Embryonic facial prominence (tissue), 1 donor: ENCODE measurements around the gene SMIM41.

Source experiments
- DNase-seq: peaks from one replicate; pipeline ENCODE4 v3.0.0-alpha.2; 2016; ENCODE audit errors: extremely low spot score

Gene SMIM41

GRCh38 chr12:52122540-52122871, 43.0 kb downstream of the SMIM41 start:
- no peak for DNase-seq

GRCh38 chr12:52122904-52123303, 43.4 kb downstream of the SMIM41 start:
- no peak for DNase-seq

GRCh38 chr12:52123487-52124186, 44.1 kb downstream of the SMIM41 start:
- no peak for DNase-seq

GRCh38 chr12:52125476-52125900, 46.0 kb downstream of the SMIM41 start:
- DNase-seq: no peak

- no peak for DNase-seq
These were observed 46.6 kb downstream of the SMIM41 start for GRCh38 chr12:52126050-52126604.

GRCh38 chr12:52126605-52127578, 47.4 kb downstream of the SMIM41 start:
- DNase-seq: no peak

- DNase-seq: no peak
These were observed 48.4 kb downstream of the SMIM41 start for GRCh38 chr12:52127683-52128450.

- no peak for DNase-seq
These were observed 51.2 kb downstream of the SMIM41 start for GRCh38 chr12:52130711-52131110.

GRCh38 chr12:52132754-52133161, 53.3 kb downstream of the SMIM41 start:
- DNase-seq: no peak

GRCh38 chr12:52137746-52138145, 58.2 kb downstream of the SMIM41 start:
- no peak for DNase-seq

- peak; percentile 0 for DNase-seq
These were observed 59.6 kb downstream of the SMIM41 start for GRCh38 chr12:52139147-52139546.

- no peak for DNase-seq
These were observed 60.1 kb downstream of the SMIM41 start for GRCh38 chr12:52139579-52140062.

- DNase-seq: no peak
These were observed 61.8 kb downstream of the SMIM41 start for GRCh38 chr12:52141306-52141705.

GRCh38 chr12:52141875-52142274, 62.4 kb downstream of the SMIM41 start:
- no peak for DNase-seq

GRCh38 chr12:52142431-52142830, 62.9 kb downstream of the SMIM41 start:
- no peak for DNase-seq

- no peak for DNase-seq
These were observed 65.2 kb downstream of the SMIM41 start for GRCh38 chr12:52144512-52145227.

GRCh38 chr12:52145228-52146088, 66.0 kb downstream of the SMIM41 start:
- no peak for DNase-seq

- no peak for DNase-seq
These were observed 66.8 kb downstream of the SMIM41 start for GRCh38 chr12:52146089-52146821.

- DNase-seq: no peak
These were observed 67.4 kb downstream of the SMIM41 start for GRCh38 chr12:52146822-52147366.
